NB4 (cell line): ENCODE measurements around the gene PPP1R3C.

Source experiments
- POLR2A ChIP-seq: IDR thresholded peaks from 2 replicates; pipeline ENCODE4 v1.6.1; 2011; ENCODE audit warnings: mild to moderate bottlenecking; ENCODE audit not compliant: insufficient read length; ENCODE audit errors: extremely low read depth
- TF ChIP-seq, protein P1 (sequence below): IDR thresholded peaks from one replicate; pipeline ENCODE4 v1.5.1; 2012; ENCODE audit warnings: low read depth, low read length
- TF ChIP-seq, protein P2 (sequence below): IDR thresholded peaks from 2 replicates; pipeline ENCODE4 v1.6.1; 2011; ENCODE audit warnings: low read depth, low read length

DNA sequence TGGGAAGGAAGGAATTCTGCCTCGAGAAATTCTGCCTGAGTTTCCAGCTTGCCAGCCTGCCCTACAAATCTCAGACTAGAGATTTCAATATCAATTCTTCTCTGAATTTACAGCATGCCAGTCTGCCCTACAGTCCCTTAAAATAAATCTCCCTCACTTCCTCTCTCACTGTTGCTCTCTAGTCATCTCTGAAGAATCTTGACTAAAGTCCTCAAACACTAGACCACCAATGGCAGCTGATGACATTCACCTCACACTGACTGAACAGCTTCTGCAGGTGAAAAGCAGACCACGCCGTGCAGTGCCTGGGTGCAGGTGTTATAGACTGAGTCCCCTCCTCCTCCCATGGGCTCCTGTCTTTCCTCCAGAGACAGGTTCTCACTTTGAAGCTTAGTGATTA is 30.4 kb downstream of the PPP1R3C start:
- TF ChIP-seq, protein P1, sequence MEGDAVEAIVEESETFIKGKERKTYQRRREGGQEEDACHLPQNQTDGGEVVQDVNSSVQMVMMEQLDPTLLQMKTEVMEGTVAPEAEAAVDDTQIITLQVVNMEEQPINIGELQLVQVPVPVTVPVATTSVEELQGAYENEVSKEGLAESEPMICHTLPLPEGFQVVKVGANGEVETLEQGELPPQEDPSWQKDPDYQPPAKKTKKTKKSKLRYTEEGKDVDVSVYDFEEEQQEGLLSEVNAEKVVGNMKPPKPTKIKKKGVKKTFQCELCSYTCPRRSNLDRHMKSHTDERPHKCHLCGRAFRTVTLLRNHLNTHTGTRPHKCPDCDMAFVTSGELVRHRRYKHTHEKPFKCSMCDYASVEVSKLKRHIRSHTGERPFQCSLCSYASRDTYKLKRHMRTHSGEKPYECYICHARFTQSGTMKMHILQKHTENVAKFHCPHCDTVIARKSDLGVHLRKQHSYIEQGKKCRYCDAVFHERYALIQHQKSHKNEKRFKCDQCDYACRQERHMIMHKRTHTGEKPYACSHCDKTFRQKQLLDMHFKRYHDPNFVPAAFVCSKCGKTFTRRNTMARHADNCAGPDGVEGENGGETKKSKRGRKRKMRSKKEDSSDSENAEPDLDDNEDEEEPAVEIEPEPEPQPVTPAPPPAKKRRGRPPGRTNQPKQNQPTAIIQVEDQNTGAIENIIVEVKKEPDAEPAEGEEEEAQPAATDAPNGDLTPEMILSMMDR, result no peak
- no peak for TF ChIP-seq POLR2A
- TF ChIP-seq, protein P2, sequence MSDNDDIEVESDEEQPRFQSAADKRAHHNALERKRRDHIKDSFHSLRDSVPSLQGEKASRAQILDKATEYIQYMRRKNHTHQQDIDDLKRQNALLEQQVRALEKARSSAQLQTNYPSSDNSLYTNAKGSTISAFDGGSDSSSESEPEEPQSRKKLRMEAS, result no peak
